HG02973 (cell line): Measurements from ENCODE around the gene NRG4.
"Not testable (repeated sequence)": the region's sequence is repeated elsewhere in the genome, so short reads cannot be mapped to it uniquely, and the experiment has no call there.

Experiments
- ATAC-seq: cut with Tn5 transposase; IDR thresholded peaks from one replicate; pipeline ENCODE4 v1.9.1; 2021; ENCODE audit warnings: moderate library complexity; ENCODE audit not compliant: unreplicated experiment

Gene NRG4

GRCh38 chr15:75994220-75994619 lies 18.0 kb downstream of the NRG4 start:
- no peak for ATAC-seq

- ATAC-seq: no peak
Measured at GRCh38 chr15:75992897-75993296, 19.3 kb downstream of the NRG4 start.

GRCh38 chr15:75989875-75990274 lies 22.3 kb downstream of the NRG4 start:
- ATAC-seq: no peak

GRCh38 chr15:75989045-75989444 lies 23.2 kb downstream of the NRG4 start:
- no peak for ATAC-seq

GRCh38 chr15:75985971-75986370 lies 26.3 kb downstream of the NRG4 start:
- ATAC-seq: no peak

GRCh38 chr15:75984706-75985105 lies 27.5 kb downstream of the NRG4 start:
- not testable (repeated sequence) for ATAC-seq

GRCh38 chr15:75982468-75982867 lies 29.8 kb downstream of the NRG4 start:
- ATAC-seq: no peak

GRCh38 chr15:75981149-75981815 lies 30.9 kb downstream of the NRG4 start:
- no peak for ATAC-seq

GRCh38 chr15:75976766-75977165 lies 35.5 kb downstream of the NRG4 start:
- not testable (repeated sequence) for ATAC-seq

- no peak for ATAC-seq
Measured at GRCh38 chr15:75966073-75966472, 46.2 kb downstream of the NRG4 start.

GRCh38 chr15:75961331-75961730 lies 50.9 kb downstream of the NRG4 start:
- no peak for ATAC-seq

- ATAC-seq: no peak
Measured at GRCh38 chr15:75955720-75956119, 56.5 kb downstream of the NRG4 start.

- no peak for ATAC-seq
Measured at GRCh38 chr15:75952525-75952924, 59.7 kb downstream of the NRG4 start.

- ATAC-seq: no peak
Measured at GRCh38 chr15:75948761-75949296, 63.4 kb downstream of the NRG4 start.

GRCh38 chr15:75947092-75947491 lies 65.1 kb downstream of the NRG4 start:
- ATAC-seq: no peak

- ATAC-seq: no peak
Measured at GRCh38 chr15:75945953-75946352, 66.3 kb downstream of the NRG4 start.

GRCh38 chr15:75943713-75944215 lies 68.5 kb downstream of the NRG4 start:
- ATAC-seq: no peak

- no peak for ATAC-seq
Measured at GRCh38 chr15:75943246-75943645, 69.0 kb downstream of the NRG4 start.

- no peak for ATAC-seq
Measured at GRCh38 chr15:75942464-75942863, 69.8 kb downstream of the NRG4 start.

GRCh38 chr15:75930866-75931265 lies 81.4 kb downstream of the NRG4 start:
- ATAC-seq: no peak

- no peak for ATAC-seq
Measured at GRCh38 chr15:75929799-75930565, 82.2 kb downstream of the NRG4 start.
